Measurements from ENCODE around the gene LHFPL6. TPM values are rescaled to one million over a fixed set of nuclear protein-coding genes. Genes with fewer than 3 reads are reported as not detected.

The LHFPL6 gene
- total RNA-seq, 2 donors from 2014 or later: 7.5 to 40.0 TPM

DNA sequence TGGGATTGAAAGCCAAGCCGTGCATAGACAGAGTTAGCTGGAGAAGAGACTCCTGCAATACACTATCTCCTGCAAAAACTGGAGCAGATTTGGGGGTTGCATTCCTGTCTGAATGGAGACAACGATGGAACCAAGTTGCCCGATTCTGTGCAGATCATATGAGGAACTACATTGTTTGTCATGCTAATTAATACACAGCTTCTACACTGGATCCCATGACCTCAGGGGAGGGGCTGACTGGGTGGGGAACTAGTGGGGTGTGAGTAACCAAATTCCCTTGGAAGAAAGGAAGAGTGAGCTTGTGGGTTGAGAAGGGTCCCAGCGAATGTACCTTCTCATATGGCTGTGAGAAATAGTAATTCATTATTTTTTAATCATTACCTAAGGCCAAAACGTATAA, 214.0 kb downstream of the LHFPL6 start:
- no peak for DNase-seq (ENCODE audit: low spot score)
- Histone ChIP-seq H3K9me3 (no peaks in the 10 kb centered on the region), H3K27me3 (replicated peaks; ENCODE audit: insufficient read depth) (no peaks in the 10 kb centered on the region), H3K4me1 (replicated peaks) (no peaks in the 10 kb centered on the region), H3K36me3 (no peaks in the 10 kb centered on the region), H3K4me3 (no peak overlapping the region), H3K27ac (no peak overlapping the region)
- no peak for TF ChIP-seq POLR2A (IDR thresholded peaks at IDR 0.05)
- TF ChIP-seq, protein P1, sequence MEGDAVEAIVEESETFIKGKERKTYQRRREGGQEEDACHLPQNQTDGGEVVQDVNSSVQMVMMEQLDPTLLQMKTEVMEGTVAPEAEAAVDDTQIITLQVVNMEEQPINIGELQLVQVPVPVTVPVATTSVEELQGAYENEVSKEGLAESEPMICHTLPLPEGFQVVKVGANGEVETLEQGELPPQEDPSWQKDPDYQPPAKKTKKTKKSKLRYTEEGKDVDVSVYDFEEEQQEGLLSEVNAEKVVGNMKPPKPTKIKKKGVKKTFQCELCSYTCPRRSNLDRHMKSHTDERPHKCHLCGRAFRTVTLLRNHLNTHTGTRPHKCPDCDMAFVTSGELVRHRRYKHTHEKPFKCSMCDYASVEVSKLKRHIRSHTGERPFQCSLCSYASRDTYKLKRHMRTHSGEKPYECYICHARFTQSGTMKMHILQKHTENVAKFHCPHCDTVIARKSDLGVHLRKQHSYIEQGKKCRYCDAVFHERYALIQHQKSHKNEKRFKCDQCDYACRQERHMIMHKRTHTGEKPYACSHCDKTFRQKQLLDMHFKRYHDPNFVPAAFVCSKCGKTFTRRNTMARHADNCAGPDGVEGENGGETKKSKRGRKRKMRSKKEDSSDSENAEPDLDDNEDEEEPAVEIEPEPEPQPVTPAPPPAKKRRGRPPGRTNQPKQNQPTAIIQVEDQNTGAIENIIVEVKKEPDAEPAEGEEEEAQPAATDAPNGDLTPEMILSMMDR (IDR thresholded peaks at IDR 0.05): no peak
- TF ChIP-seq POLR2AphosphoS5 (IDR thresholded peaks at IDR 0.05): no peak
- intact Hi-C loops (cut with DNase I): no loop called here
- 86% methylated on average over 5 of the region's 5 CpGs for WGBS

DNA sequence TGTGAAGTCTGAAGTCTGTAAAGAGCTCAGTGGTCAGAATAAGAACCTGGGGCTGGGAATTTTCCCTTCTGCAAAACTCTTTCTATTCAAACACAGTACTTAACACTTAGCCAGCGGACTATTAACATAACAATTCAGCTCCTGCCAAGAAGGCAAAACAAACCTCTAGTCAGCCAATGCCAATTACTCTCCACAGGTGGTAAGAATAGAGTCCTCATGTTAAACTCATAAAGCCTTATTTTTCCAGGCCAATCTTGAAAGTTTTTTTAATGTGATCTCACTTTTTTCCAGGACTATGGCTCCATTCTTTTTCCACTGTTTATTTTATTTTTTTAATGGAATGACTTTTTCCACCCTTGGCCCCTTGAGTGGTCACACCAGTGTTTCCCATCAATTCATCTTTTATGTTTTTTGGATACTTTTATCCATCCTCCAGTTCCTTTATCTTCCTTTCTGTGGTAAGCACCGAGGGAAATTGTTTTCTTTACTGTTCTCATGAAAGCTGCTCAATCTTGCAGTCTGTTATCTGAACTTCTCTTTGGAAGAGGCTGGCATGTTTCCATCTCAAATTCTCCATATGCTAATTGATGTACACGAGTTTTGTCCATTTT, 217.3 kb downstream of the LHFPL6 start:
- TF ChIP-seq POLR2A (IDR thresholded peaks at IDR 0.05): no peak
- no peak for TF ChIP-seq POLR2AphosphoS5 (IDR thresholded peaks at IDR 0.05)
- TF ChIP-seq, protein P1 (IDR thresholded peaks at IDR 0.05): no peak
- no peak overlapping the region for H3K27ac ChIP-seq
- H3K4me3 ChIP-seq: no peak overlapping the region
- DNase-seq (ENCODE audit: low spot score): no peak
- H3K27me3 ChIP-seq (replicated peaks; ENCODE audit: insufficient read depth): no peaks in the 10 kb centered on the region
- no peaks in the 10 kb centered on the region for H3K9me3 ChIP-seq
- intact Hi-C loops (cut with DNase I): no loop called here
- no peaks in the 10 kb centered on the region for H3K4me1 ChIP-seq (replicated peaks)
- H3K36me3 ChIP-seq: no peaks in the 10 kb centered on the region
- WGBS: 29% methylated on average over 3 of the region's 3 CpGs

DNA sequence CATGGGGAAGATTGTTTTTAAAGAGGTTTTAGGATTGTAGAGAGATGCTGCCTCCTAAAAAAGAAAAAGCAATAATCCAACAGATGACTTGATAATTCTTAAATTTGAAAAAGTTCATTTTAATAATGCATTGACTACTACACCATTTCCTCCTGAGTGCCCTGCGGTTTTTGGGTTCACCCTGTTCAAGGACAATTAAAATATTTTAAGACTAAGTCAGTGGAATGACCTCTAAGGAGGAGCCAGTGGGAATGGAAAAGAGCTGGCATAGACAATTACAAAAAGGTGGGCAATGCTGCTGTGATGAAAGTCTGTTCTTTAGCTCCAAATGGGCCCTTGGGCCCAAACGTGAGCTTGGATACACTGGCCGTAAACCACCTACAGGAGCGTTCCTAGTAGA, 217.8 kb downstream of the LHFPL6 start:
- no peak overlapping the region for H3K4me3 ChIP-seq
- WGBS: 75% methylated on average over 4 of the region's 4 CpGs
- no peak overlapping the region for H3K27ac ChIP-seq

DNA sequence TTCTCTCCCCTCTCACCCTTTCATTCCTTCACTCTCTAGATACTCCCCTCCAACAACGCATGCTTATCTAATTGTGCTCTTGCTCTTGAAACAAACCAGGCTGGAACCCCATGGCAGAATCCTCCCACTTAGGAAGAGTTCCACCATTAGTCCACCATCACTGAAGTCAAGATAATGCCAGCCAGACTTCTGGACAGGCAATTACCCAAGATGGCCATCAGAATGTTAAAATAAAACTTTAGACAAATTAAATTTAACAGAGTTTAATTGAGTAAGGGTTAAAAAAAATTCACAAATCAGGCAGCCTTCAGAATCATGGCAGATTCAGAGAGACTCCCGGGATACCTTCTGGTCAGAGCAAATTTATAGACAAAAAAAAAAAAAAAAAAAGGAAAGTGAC, 221.5 kb downstream of the LHFPL6 start:
- no peak overlapping the region for H3K4me3 ChIP-seq

More for the DNA sequence above, 217.8 kb downstream of the LHFPL6 start:
- Histone ChIP-seq H3K9me3 (no peaks in the 10 kb centered on the region), H3K27me3 (replicated peaks; ENCODE audit: insufficient read depth) (no peaks in the 10 kb centered on the region), H3K4me1 (replicated peaks) (no peaks in the 10 kb centered on the region), H3K36me3 (no peaks in the 10 kb centered on the region)
- intact Hi-C loops (cut with DNase I): no loop called here
- DNase-seq (ENCODE audit: low spot score): no peak
- TF ChIP-seq, protein P1 (IDR thresholded peaks at IDR 0.05): no peak
- TF ChIP-seq POLR2AphosphoS5 (IDR thresholded peaks at IDR 0.05) (no peak), POLR2A (IDR thresholded peaks at IDR 0.05) (no peak)

More for the DNA sequence above, 221.5 kb downstream of the LHFPL6 start:
- no peaks in the 10 kb centered on the region for H3K9me3 ChIP-seq
- H3K27me3 ChIP-seq (replicated peaks; ENCODE audit: insufficient read depth): no peaks in the 10 kb centered on the region
- TF ChIP-seq, protein P1 (IDR thresholded peaks at IDR 0.05): no peak
- TF ChIP-seq POLR2AphosphoS5 (IDR thresholded peaks at IDR 0.05) (no peak), POLR2A (IDR thresholded peaks at IDR 0.05) (no peak)
- no peaks in the 10 kb centered on the region for H3K36me3 ChIP-seq
- H3K4me1 ChIP-seq (replicated peaks): no peaks in the 10 kb centered on the region
- intact Hi-C loops (cut with DNase I): no loop called here
- no peak overlapping the region for H3K27ac ChIP-seq
- DNase-seq (ENCODE audit: low spot score): no peak
- 90% methylated on average over 2 of the region's 2 CpGs for WGBS

All from prostate gland (tissue), 2 donors.